Measurements from ENCODE around the gene GARIN1A.

Gene GARIN1A

DNA sequence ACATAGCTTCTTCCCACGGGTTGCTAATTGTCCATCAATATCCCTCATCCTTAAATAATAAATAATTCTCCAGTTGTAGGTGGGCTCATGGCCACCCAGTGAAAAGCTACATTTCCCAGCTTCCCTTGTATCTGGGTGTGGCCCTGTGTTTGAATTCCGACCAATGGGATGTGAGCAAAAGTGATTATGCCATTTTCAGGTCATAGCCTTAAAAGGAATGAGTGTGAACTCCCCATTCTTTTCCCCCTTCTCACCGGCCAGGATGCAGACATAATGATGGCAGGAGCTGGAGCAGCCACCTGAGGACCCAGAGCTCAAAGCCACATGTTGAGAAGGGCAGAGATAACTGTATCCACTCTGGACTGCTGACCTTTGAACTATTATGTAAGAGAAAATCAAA is 36.7 kb downstream of the GARIN1A start:
- no peak overlapping the region for H2BK5ac ChIP-seq (ENCODE audit: low read depth, low read length, poor library complexity)
- no peaks in the 10 kb centered on the region for H3K79me1 ChIP-seq (ENCODE audit: low read length)
- H3K27ac ChIP-seq (ENCODE audit: low read depth, low read length), result no peak overlapping the region
- H3K4ac ChIP-seq (ENCODE audit: low read depth, low read length), result no peak overlapping the region
- no peak overlapping the region for H3K4me3 ChIP-seq (ENCODE audit: low read depth, low read length)
- H2BK120ac ChIP-seq (ENCODE audit: insufficient read depth, low read length, poor library complexity), result no peak overlapping the region
- H3K23ac ChIP-seq (ENCODE audit: low read length), result no peak overlapping the region
- H3K14ac ChIP-seq (ENCODE audit: low read length), result no peak overlapping the region
- H3K9me3 ChIP-seq (ENCODE audit: insufficient read depth, low read depth, low read length), result no peaks in the 10 kb centered on the region
- WGBS (ENCODE audit: extremely low coverage, insufficient coverage, insufficient read length), result no CpG with 5 or more reads among the region's 3 CpGs
- H2BK12ac ChIP-seq (ENCODE audit: low read length), result no peak overlapping the region
- no peak overlapping the region for H4K8ac ChIP-seq (ENCODE audit: low read depth, low read length)
- no peak overlapping the region for H2AK5ac ChIP-seq (ENCODE audit: low read length)
- no peaks in the 10 kb centered on the region for H3K36me3 ChIP-seq (ENCODE audit: control insufficient read depth in 1 of 2, insufficient read depth in 2 of 2, low read length in 2 of 2)
- H4K91ac ChIP-seq (ENCODE audit: low read depth, low read length), result no peak overlapping the region
- H3K9ac ChIP-seq (ENCODE audit: low read length), result no peak overlapping the region
- H3K4me1 ChIP-seq (ENCODE audit: control insufficient read depth in 1 of 2, insufficient read depth in 2 of 2, low read length in 2 of 2), result peaks cover 5 to 7% of the 10 kb centered on the region in 2 experiments
- no peak overlapping the region for H2AFZ ChIP-seq (ENCODE audit: insufficient read depth, low read length, poor library complexity)
- no peaks in the 10 kb centered on the region for H3K79me2 ChIP-seq (ENCODE audit: control insufficient read depth, insufficient read depth, low read length, poor library complexity)
- no peak overlapping the region for H3K4me2 ChIP-seq (ENCODE audit: low read length)
- H4K12ac ChIP-seq (ENCODE audit: low read depth, low read length), result no peak overlapping the region
- no peak overlapping the region for H3K18ac ChIP-seq (ENCODE audit: low read length)
- no peak for DNase-seq
- no peaks in the 10 kb centered on the region for H3K27me3 ChIP-seq (ENCODE audit: insufficient read depth, low read length)

DNA sequence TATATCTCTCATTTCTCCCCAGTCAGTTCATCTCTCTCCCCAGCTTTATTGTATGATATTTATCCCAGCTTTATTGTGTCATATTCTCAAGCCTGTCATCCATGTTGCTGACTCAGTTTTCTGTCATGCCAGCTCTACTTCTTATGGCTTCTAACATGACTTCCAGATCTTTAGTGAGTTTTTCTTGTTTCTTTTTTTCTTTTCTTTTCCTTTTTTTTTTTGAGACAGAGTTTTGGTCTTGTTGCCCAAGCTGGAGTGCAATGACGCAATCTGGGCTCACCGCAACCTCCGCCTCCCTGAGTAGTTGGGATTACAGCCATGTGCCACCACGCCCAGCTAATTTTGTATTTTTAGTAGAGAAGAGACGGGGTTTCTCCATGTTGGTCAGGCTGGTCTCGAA is 38.4 kb downstream of the GARIN1A start:
- Histone ChIP-seq H3K4ac (ENCODE audit: low read depth, low read length) (no peak overlapping the region), H3K27me3 (ENCODE audit: insufficient read depth, low read length) (no peaks in the 10 kb centered on the region), H3K4me1 (ENCODE audit: control insufficient read depth in 1 of 2, insufficient read depth in 2 of 2, low read length in 2 of 2) (peaks cover 5 to 6% of the 10 kb centered on the region in 2 experiments), H3K4me3 (ENCODE audit: low read depth, low read length) (no peak overlapping the region), H3K9me3 (ENCODE audit: insufficient read depth, low read depth, low read length) (no peaks in the 10 kb centered on the region), H3K14ac (ENCODE audit: low read length) (no peak overlapping the region), H3K27ac (ENCODE audit: low read depth, low read length) (no peak overlapping the region), H2AK5ac (ENCODE audit: low read length) (no peak overlapping the region), H3K79me2 (ENCODE audit: control insufficient read depth, insufficient read depth, low read length, poor library complexity) (no peaks in the 10 kb centered on the region), H3K36me3 (ENCODE audit: control insufficient read depth in 1 of 2, insufficient read depth in 2 of 2, low read length in 2 of 2) (no peaks in the 10 kb centered on the region), H4K91ac (ENCODE audit: low read depth, low read length) (no peak overlapping the region), H3K79me1 (ENCODE audit: low read length) (no peaks in the 10 kb centered on the region), H4K12ac (ENCODE audit: low read depth, low read length) (no peak overlapping the region), H3K23ac (ENCODE audit: low read length) (no peak overlapping the region), H2BK12ac (ENCODE audit: low read length) (no peak overlapping the region), H2BK5ac (ENCODE audit: low read depth, low read length, poor library complexity) (no peak overlapping the region), H3K4me2 (ENCODE audit: low read length) (no peak overlapping the region), H3K18ac (ENCODE audit: low read length) (no peak overlapping the region), H2AFZ (ENCODE audit: insufficient read depth, low read length, poor library complexity) (no peak overlapping the region), H4K8ac (ENCODE audit: low read depth, low read length) (no peak overlapping the region), H3K9ac (ENCODE audit: low read length) (no peak overlapping the region), H2BK120ac (ENCODE audit: insufficient read depth, low read length, poor library complexity) (no peak overlapping the region)
- no peak for DNase-seq
- WGBS (ENCODE audit: extremely low coverage, insufficient coverage, insufficient read length), result no CpG with 5 or more reads among the region's 6 CpGs

DNA sequence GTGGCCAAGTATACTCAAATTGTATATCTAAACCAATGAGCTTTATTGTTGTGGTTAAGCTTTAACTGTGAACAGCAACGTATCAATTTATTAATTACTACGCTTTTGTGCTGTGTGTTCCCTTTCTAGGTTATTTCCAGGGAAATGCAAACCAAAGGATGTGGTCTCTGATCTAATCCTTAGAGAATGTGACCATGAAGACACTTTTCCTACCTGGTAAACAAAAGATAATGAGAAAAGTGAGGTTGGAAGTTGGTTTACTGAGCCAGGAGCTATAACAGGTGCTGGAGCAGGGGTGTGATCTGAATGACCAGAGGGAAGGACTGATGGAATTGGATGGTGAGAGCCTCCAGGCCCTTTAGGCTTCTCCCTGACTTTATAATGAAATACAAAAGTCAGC is 41.7 kb downstream of the GARIN1A start:
- Histone ChIP-seq H3K9me3 (ENCODE audit: insufficient read depth, low read depth, low read length) (no peaks in the 10 kb centered on the region), H3K27ac (ENCODE audit: low read depth, low read length) (no peak overlapping the region), H2BK120ac (ENCODE audit: insufficient read depth, low read length, poor library complexity) (no peak overlapping the region), H2AFZ (ENCODE audit: insufficient read depth, low read length, poor library complexity) (no peak overlapping the region), H3K4ac (ENCODE audit: low read depth, low read length) (no peak overlapping the region), H3K79me2 (ENCODE audit: control insufficient read depth, insufficient read depth, low read length, poor library complexity) (no peaks in the 10 kb centered on the region), H2BK5ac (ENCODE audit: low read depth, low read length, poor library complexity) (no peak overlapping the region), H3K4me3 (ENCODE audit: low read depth, low read length) (no peak overlapping the region), H4K8ac (ENCODE audit: low read depth, low read length) (no peak overlapping the region), H3K9ac (ENCODE audit: low read length) (no peak overlapping the region), H3K14ac (ENCODE audit: low read length) (no peak overlapping the region), H3K18ac (ENCODE audit: low read length) (no peak overlapping the region), H3K23ac (ENCODE audit: low read length) (no peak overlapping the region), H3K27me3 (ENCODE audit: insufficient read depth, low read length) (no peaks in the 10 kb centered on the region), H2AK5ac (ENCODE audit: low read length) (no peak overlapping the region), H3K36me3 (ENCODE audit: control insufficient read depth in 1 of 2, insufficient read depth in 2 of 2, low read length in 2 of 2) (no peaks in the 10 kb centered on the region), H3K79me1 (ENCODE audit: low read length) (no peaks in the 10 kb centered on the region), H2BK12ac (ENCODE audit: low read length) (no peak overlapping the region), H3K4me1 (ENCODE audit: control insufficient read depth in 1 of 2, insufficient read depth in 2 of 2, low read length in 2 of 2) (peaks cover 0 to 2% of the 10 kb centered on the region in 2 experiments), H4K12ac (ENCODE audit: low read depth, low read length) (no peak overlapping the region), H3K4me2 (ENCODE audit: low read length) (no peak overlapping the region), H4K91ac (ENCODE audit: low read depth, low read length) (no peak overlapping the region)
- DNase-seq, result no peak
- no CpG with 5 or more reads among the region's 2 CpGs for WGBS (ENCODE audit: extremely low coverage, insufficient coverage, insufficient read length)

DNA sequence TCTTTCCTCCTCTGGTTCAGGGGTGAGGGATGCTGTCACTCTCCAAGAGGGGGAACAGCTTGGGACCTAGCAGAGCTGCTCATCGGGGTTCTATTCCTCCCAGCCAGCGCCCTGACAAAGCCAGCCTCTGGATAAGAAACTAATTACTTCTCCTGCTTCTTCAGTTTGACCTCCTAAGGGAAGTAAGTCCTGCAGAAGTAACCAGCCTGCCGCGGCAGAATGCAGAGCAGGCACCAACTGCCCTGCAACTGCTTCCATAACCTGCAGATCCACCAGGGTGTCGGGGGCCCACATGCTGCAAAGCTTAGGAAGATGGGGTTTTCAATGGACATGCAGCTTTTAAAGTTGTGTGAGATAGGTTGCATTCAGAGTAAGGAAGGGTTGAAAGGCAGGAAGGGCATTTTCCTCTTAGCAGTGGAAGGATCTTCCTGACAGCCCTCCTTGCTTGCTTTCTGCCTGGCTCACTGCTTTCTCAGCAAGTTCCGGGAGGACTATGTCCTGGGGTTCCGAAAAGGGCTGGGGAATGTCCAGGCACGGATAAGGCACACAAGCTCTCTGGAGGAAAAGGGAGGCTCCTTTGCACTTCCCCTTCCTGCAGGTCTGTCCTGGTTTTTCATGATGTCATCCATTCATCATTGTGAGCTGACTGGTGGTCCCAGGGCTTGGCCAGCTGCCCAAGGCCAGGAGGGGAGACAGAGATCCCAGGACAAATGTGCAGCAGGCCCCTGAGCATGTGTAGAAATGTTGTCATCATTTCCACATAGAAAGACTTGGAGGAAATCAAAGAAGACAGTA is 42.8 kb downstream of the GARIN1A start:
- Histone ChIP-seq H3K9ac (ENCODE audit: low read length) (no peak overlapping the region), H3K18ac (ENCODE audit: low read length) (no peak overlapping the region), H4K8ac (ENCODE audit: low read depth, low read length) (no peak overlapping the region), H2AK5ac (ENCODE audit: low read length) (no peak overlapping the region), H3K27ac (ENCODE audit: low read depth, low read length) (no peak overlapping the region), H3K36me3 (ENCODE audit: control insufficient read depth in 1 of 2, insufficient read depth in 2 of 2, low read length in 2 of 2) (no peaks in the 10 kb centered on the region), H3K9me3 (ENCODE audit: insufficient read depth, low read depth, low read length) (no peaks in the 10 kb centered on the region), H4K91ac (ENCODE audit: low read depth, low read length) (no peak overlapping the region), H2BK12ac (ENCODE audit: low read length) (no peak overlapping the region), H2AFZ (ENCODE audit: insufficient read depth, low read length, poor library complexity) (no peak overlapping the region), H3K4ac (ENCODE audit: low read depth, low read length) (no peak overlapping the region), H3K4me1 (ENCODE audit: control insufficient read depth in 1 of 2, insufficient read depth in 2 of 2, low read length in 2 of 2) (peaks cover 0 to 2% of the 10 kb centered on the region in 2 experiments), H3K14ac (ENCODE audit: low read length) (no peak overlapping the region), H3K27me3 (ENCODE audit: insufficient read depth, low read length) (no peaks in the 10 kb centered on the region), H4K12ac (ENCODE audit: low read depth, low read length) (no peak overlapping the region), H3K4me2 (ENCODE audit: low read length) (no peak overlapping the region), H3K79me1 (ENCODE audit: low read length) (no peaks in the 10 kb centered on the region), H3K23ac (ENCODE audit: low read length) (no peak overlapping the region), H3K4me3 (ENCODE audit: low read depth, low read length) (no peak overlapping the region), H2BK120ac (ENCODE audit: insufficient read depth, low read length, poor library complexity) (no peak overlapping the region), H3K79me2 (ENCODE audit: control insufficient read depth, insufficient read depth, low read length, poor library complexity) (no peaks in the 10 kb centered on the region), H2BK5ac (ENCODE audit: low read depth, low read length, poor library complexity) (no peak overlapping the region)
- DNase-seq, result no peak
- no CpG with 5 or more reads among the region's 8 CpGs for whole genome bisulfite sequencing (ENCODE audit: extremely low coverage, insufficient coverage, insufficient read length)
